ENCODE measurements around the gene BSPH1.

Gene BSPH1, protein sequence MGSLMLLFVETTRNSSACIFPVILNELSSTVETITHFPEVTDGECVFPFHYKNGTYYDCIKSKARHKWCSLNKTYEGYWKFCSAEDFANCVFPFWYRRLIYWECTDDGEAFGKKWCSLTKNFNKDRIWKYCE

DNA sequence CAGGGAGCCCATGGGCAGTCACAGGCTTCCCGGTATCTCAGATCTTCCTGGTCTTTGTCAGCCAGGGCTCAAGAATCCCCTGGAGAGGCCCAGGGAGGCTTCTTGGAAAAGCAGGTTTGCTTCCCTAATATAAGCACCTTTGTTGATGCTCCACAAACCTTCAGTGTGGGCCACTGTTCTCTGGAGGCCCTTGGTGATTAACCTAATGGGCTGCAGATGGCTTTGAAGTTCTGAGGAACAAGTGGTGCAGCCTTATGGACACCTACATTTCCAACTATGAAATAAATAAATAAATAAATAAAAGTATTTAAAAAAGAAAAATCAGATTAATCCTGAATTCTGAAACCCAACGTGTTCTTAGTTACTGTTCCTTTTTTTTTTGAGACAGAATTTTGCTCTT lies at the start of gene BSPH1:
TSS of gene BSPH1 (minus strand) at position 101 of the 400 bp plus-strand sequence. CDS start at position 12, 89 bp downstream.
- TF ChIP-seq OSR1 (CRISPR knock-in tag; IDR thresholded peaks at IDR 0.05), result no peak
- no peak for TF ChIP-seq ZNF8 (CRISPR knock-in tag; IDR thresholded peaks at IDR 0.05)
- TF ChIP-seq PPARA (CRISPR knock-in tag; IDR thresholded peaks at IDR 0.05; ENCODE audit: borderline replicate concordance), result no peak
- TF ChIP-seq, protein P1, sequence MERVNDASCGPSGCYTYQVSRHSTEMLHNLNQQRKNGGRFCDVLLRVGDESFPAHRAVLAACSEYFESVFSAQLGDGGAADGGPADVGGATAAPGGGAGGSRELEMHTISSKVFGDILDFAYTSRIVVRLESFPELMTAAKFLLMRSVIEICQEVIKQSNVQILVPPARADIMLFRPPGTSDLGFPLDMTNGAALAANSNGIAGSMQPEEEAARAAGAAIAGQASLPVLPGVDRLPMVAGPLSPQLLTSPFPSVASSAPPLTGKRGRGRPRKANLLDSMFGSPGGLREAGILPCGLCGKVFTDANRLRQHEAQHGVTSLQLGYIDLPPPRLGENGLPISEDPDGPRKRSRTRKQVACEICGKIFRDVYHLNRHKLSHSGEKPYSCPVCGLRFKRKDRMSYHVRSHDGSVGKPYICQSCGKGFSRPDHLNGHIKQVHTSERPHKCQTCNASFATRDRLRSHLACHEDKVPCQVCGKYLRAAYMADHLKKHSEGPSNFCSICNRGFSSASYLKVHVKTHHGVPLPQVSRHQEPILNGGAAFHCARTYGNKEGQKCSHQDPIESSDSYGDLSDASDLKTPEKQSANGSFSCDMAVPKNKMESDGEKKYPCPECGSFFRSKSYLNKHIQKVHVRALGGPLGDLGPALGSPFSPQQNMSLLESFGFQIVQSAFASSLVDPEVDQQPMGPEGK (CRISPR knock-in tag; IDR thresholded peaks at IDR 0.05; ENCODE audit: borderline replicate concordance), result no peak
- no peak for TF ChIP-seq RARB (CRISPR knock-in tag; IDR thresholded peaks at IDR 0.05)
- no peak for TF ChIP-seq GLIS3 (CRISPR knock-in tag; IDR thresholded peaks at IDR 0.05)
- no peak for ATAC-seq

DNA sequence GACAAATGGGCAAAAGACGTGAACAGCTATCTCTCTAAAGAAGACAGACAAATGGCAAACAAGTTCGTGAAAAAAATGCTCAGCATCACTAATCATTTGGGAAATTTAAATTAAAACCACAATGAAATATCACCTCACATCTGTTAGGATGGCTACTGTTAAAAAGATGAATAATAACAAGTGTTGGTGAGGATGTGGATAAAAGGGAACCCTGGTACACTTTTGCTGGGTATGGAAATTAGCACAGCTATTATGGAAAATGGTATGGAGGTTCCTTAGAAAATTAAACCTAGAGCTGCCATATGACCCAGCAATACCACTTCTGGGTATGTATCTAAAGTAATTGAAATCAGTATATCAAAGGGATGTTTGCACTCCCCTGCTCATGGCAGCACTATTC lies 44.8 kb upstream of the BSPH1 start:
- TF ChIP-seq PPARA (CRISPR knock-in tag; IDR thresholded peaks at IDR 0.05; ENCODE audit: borderline replicate concordance), result no peak
- TF ChIP-seq ZFP3 (CRISPR knock-in tag; IDR thresholded peaks at IDR 0.05), result no peak
- TF ChIP-seq ZC3H10 (CRISPR knock-in tag; IDR thresholded peaks at IDR 0.05), result no peak
- TF ChIP-seq SNAI2 (CRISPR knock-in tag; IDR thresholded peaks at IDR 0.05), result no peak
- no peak for TF ChIP-seq ZNF565 (CRISPR knock-in tag; conservative IDR thresholded peaks at IDR 0.05; ENCODE audit: low read depth)
- TF ChIP-seq, protein P1 (CRISPR knock-in tag; IDR thresholded peaks at IDR 0.05; ENCODE audit: borderline replicate concordance), result no peak
- TF ChIP-seq GLIS3 (CRISPR knock-in tag; IDR thresholded peaks at IDR 0.05), result no peak
- no peak for TF ChIP-seq OSR1 (CRISPR knock-in tag; IDR thresholded peaks at IDR 0.05)
- no peak for TF ChIP-seq ISL1 (CRISPR knock-in tag; IDR thresholded peaks at IDR 0.05)
- no peak for TF ChIP-seq CSDC2 (CRISPR knock-in tag; IDR thresholded peaks at IDR 0.05)
- TF ChIP-seq TOX (CRISPR knock-in tag; IDR thresholded peaks at IDR 0.05; ENCODE audit: borderline replicate concordance), result no peak
- ATAC-seq, result no peak

- TF ChIP-seq, protein P2, sequence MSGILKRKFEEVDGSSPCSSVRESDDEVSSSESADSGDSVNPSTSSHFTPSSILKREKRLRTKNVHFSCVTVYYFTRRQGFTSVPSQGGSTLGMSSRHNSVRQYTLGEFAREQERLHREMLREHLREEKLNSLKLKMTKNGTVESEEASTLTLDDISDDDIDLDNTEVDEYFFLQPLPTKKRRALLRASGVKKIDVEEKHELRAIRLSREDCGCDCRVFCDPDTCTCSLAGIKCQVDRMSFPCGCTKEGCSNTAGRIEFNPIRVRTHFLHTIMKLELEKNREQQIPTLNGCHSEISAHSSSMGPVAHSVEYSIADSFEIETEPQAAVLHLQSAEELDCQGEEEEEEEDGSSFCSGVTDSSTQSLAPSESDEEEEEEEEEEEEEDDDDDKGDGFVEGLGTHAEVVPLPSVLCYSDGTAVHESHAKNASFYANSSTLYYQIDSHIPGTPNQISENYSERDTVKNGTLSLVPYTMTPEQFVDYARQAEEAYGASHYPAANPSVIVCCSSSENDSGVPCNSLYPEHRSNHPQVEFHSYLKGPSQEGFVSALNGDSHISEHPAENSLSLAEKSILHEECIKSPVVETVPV (CRISPR knock-in tag; IDR thresholded peaks at IDR 0.05), result no peak
- no peak for TF ChIP-seq TCF4 (CRISPR knock-in tag; IDR thresholded peaks at IDR 0.05; ENCODE audit: borderline replicate concordance)
- no peak for TF ChIP-seq ZNF70 (CRISPR knock-in tag; IDR thresholded peaks at IDR 0.05)
- TF ChIP-seq BACH2 (CRISPR knock-in tag; IDR thresholded peaks at IDR 0.05; ENCODE audit: borderline replicate concordance), result no peak
- no peak for TF ChIP-seq SNAI2 (CRISPR knock-in tag; IDR thresholded peaks at IDR 0.05)
- TF ChIP-seq RARB (CRISPR knock-in tag; IDR thresholded peaks at IDR 0.05), result no peak
- no peak for TF ChIP-seq ZNF565 (CRISPR knock-in tag; conservative IDR thresholded peaks at IDR 0.05; ENCODE audit: low read depth)
- no peak for TF ChIP-seq CSDC2 (CRISPR knock-in tag; IDR thresholded peaks at IDR 0.05)
- TF ChIP-seq TOX (CRISPR knock-in tag; IDR thresholded peaks at IDR 0.05; ENCODE audit: borderline replicate concordance), result no peak
- no peak for TF ChIP-seq ISL1 (CRISPR knock-in tag; IDR thresholded peaks at IDR 0.05)
- TF ChIP-seq, protein P1 (CRISPR knock-in tag; IDR thresholded peaks at IDR 0.05; ENCODE audit: borderline replicate concordance), result no peak
- TF ChIP-seq ZC3H10 (CRISPR knock-in tag; IDR thresholded peaks at IDR 0.05), result no peak
- TF ChIP-seq, protein P3, sequence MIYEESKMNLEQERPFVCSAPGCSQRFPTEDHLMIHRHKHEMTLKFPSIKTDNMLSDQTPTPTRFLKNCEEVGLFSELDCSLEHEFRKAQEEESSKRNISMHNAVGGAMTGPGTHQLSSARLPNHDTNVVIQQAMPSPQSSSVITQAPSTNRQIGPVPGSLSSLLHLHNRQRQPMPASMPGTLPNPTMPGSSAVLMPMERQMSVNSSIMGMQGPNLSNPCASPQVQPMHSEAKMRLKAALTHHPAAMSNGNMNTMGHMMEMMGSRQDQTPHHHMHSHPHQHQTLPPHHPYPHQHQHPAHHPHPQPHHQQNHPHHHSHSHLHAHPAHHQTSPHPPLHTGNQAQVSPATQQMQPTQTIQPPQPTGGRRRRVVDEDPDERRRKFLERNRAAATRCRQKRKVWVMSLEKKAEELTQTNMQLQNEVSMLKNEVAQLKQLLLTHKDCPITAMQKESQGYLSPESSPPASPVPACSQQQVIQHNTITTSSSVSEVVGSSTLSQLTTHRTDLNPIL (CRISPR knock-in tag; IDR thresholded peaks at IDR 0.05; ENCODE audit: low read depth), result no peak
- no peak for TF ChIP-seq ESRRG (CRISPR knock-in tag; IDR thresholded peaks at IDR 0.05)
- no peak for TF ChIP-seq ZFP30 (CRISPR knock-in tag; IDR thresholded peaks at IDR 0.05)
- TF ChIP-seq ZNF8 (CRISPR knock-in tag; IDR thresholded peaks at IDR 0.05), result no peak
- TF ChIP-seq GLIS3 (CRISPR knock-in tag; IDR thresholded peaks at IDR 0.05), result no peak
- TF ChIP-seq, protein P4, sequence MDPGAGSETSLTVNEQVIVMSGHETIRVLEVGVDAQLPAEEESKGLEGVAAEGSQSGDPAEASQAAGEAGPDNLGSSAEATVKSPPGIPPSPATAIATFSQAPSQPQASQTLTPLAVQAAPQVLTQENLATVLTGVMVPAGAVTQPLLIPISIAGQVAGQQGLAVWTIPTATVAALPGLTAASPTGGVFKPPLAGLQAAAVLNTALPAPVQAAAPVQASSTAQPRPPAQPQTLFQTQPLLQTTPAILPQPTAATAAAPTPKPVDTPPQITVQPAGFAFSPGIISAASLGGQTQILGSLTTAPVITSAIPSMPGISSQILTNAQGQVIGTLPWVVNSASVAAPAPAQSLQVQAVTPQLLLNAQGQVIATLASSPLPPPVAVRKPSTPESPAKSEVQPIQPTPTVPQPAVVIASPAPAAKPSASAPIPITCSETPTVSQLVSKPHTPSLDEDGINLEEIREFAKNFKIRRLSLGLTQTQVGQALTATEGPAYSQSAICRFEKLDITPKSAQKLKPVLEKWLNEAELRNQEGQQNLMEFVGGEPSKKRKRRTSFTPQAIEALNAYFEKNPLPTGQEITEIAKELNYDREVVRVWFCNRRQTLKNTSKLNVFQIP (CRISPR knock-in tag; IDR thresholded peaks at IDR 0.05; ENCODE audit: borderline replicate concordance, low read depth), result no peak
- no peak for TF ChIP-seq TSHZ2 (CRISPR knock-in tag; IDR thresholded peaks at IDR 0.05)
- no peak for TF ChIP-seq OSR1 (CRISPR knock-in tag; IDR thresholded peaks at IDR 0.05)
- ATAC-seq, result no peak
Observed at GRCh38 chr19:48033604-48034003, 41.6 kb upstream of the BSPH1 start.
